IMR-90 (cell line): Measurements from ENCODE around the gene GINS3. TPM values are rescaled to one million over a fixed set of nuclear protein-coding genes. Genes with fewer than 3 reads are reported as not detected.

Source experiments
- ATAC-seq: fragments of 200-7000 bp; cut with Tn5 transposase; 2 replicates; pipeline ENCODE4 v1.9.1; 2020; ENCODE audit warnings: low read depth, mild to moderate bottlenecking, moderate library complexity
- BruUV-seq: library from RNA; stranded (reverse); fragments of 400-500 nt; replicated peaks from 2 replicates; lab custom pipeline; 2021; lab: Mats Ljungman, UMichigan
- CTCF ChIA-PET: fragments of 300-600 bp; formaldehyde crosslinking; extraction: SDS; loops from one replicate; lab custom pipeline; 2021; ENCODE audit warnings: antibody characterized with exemption; lab: Yijun Ruan, JAX
- POLR2A ChIA-PET: fragments of 300-600 bp; sonication (Branson Sonifier 250); formaldehyde crosslinking; loops from one replicate; lab custom pipeline; 2022; ENCODE audit warnings: antibody characterized with exemption; ENCODE audit not compliant: unreplicated experiment; lab: Charles Lee
- DNase-seq: peaks from one replicate; pipeline ENCODE4 v3.0.0; 2013
- H2AFZ ChIP-seq: replicated peaks from 2 replicates; pipeline ENCODE3; 2013; ENCODE audit warnings: low read length, mild to moderate bottlenecking; ENCODE audit not compliant: poor library complexity
- H2AK5ac ChIP-seq: 2 replicates; pipeline ENCODE4 v1.6.1; 2013; ENCODE audit warnings: low read depth, low read length, inconsistent platforms
- H2AK9ac ChIP-seq: replicated peaks from 2 replicates; pipeline ENCODE3; 2013; ENCODE audit warnings: mild to moderate bottlenecking, low read depth, low read length, moderate library complexity; ENCODE audit not compliant: poor library complexity
- H2BK120ac ChIP-seq: 2 replicates; pipeline ENCODE4 v1.6.1; 2013; ENCODE audit warnings: low read depth, low read length, inconsistent platforms
- H2BK15ac ChIP-seq: 3 replicates; pipeline ENCODE4 v1.6.1; 2013; ENCODE audit warnings: low read depth, low read length, inconsistent platforms
- H2BK20ac ChIP-seq: 2 replicates; pipeline ENCODE4 v1.6.1; 2013; ENCODE audit warnings: low read depth, mild to moderate bottlenecking, inconsistent platforms, low read length, moderate library complexity
- H2BK5ac ChIP-seq: 2 replicates; pipeline ENCODE4 v1.6.1; 2013; ENCODE audit warnings: mild to moderate bottlenecking, low read depth, low read length, inconsistent platforms; ENCODE audit not compliant: poor library complexity, severe bottlenecking
- H3K14ac ChIP-seq: replicated peaks from 2 replicates; pipeline ENCODE4 v1.6.1; 2013; ENCODE audit warnings: low read depth, low read length, inconsistent platforms
- H3K18ac ChIP-seq: 2 replicates; pipeline ENCODE4 v1.6.1; 2013; ENCODE audit warnings: low read depth, low read length, control low read depth
- H3K23ac ChIP-seq: 2 replicates; pipeline ENCODE4 v1.6.1; 2013; ENCODE audit warnings: low read depth, low read length, inconsistent platforms
- H3K27ac ChIP-seq: 2 replicates; pipeline ENCODE4 v1.5.1; 2013; ENCODE audit warnings: mild to moderate bottlenecking, control low read depth, low read length; ENCODE audit not compliant: insufficient read depth
- H3K27me3 ChIP-seq: 2 replicates; pipeline ENCODE4 v1.6.1; 2013; ENCODE audit warnings: low read length; ENCODE audit not compliant: control insufficient read depth, insufficient read depth
- H3K36me3 ChIP-seq: 2 replicates; pipeline ENCODE4 v1.6.1; 2013; ENCODE audit warnings: low read length, mixed read lengths; ENCODE audit not compliant: control insufficient read depth, insufficient read depth
- H3K4ac ChIP-seq: 2 replicates; pipeline ENCODE4 v1.6.1; 2013; ENCODE audit warnings: low read depth, low read length, inconsistent platforms
- H3K4me1 ChIP-seq: 2 replicates; pipeline ENCODE4 v1.6.1; 2013; ENCODE audit warnings: low read length, mixed read lengths; ENCODE audit not compliant: control insufficient read depth, insufficient read depth
- H3K4me2 ChIP-seq: 2 replicates; pipeline ENCODE4 v1.6.1; 2013; ENCODE audit warnings: low read depth, mild to moderate bottlenecking, control low read depth, low read length, moderate library complexity
- H3K4me3 ChIP-seq: 2 replicates; pipeline ENCODE4 v1.5.1; 2013; ENCODE audit warnings: low read depth, mild to moderate bottlenecking, control low read depth, low read length, moderate library complexity; ENCODE audit not compliant: insufficient read depth
- H3K56ac ChIP-seq: 2 replicates; pipeline ENCODE4 v1.6.1; 2013; ENCODE audit warnings: low read length, inconsistent platforms; ENCODE audit not compliant: insufficient read depth; ENCODE audit errors: extremely low read depth
- H3K79me1 ChIP-seq, 2 experiments: 2 replicates each; pipeline ENCODE4 v1.6.1; 2013; ENCODE audit warnings: low read length in 2 of 2, inconsistent platforms in 1 of 2, low read depth in 1 of 2
- H3K9ac ChIP-seq: 2 replicates; pipeline ENCODE4 v1.6.1; 2013; ENCODE audit warnings: low read depth, low read length, control low read depth
- H3K9me1 ChIP-seq: 2 replicates; pipeline ENCODE4 v1.6.1; 2013; ENCODE audit warnings: low read length, inconsistent platforms; ENCODE audit not compliant: insufficient read depth
- H3K9me3 ChIP-seq: 2 replicates; pipeline ENCODE4 v1.6.1; 2013; ENCODE audit warnings: low read length; ENCODE audit not compliant: control insufficient read depth, insufficient read depth
- H4K20me1 ChIP-seq: 2 replicates; pipeline ENCODE4 v1.6.1; 2013; ENCODE audit warnings: low read length, inconsistent platforms; ENCODE audit not compliant: insufficient read depth
- H4K5ac ChIP-seq: 2 replicates; pipeline ENCODE4 v1.6.1; 2013; ENCODE audit warnings: mild to moderate bottlenecking, low read depth, low read length, control low read depth
- H4K8ac ChIP-seq, 2 experiments: 2 replicates each; pipeline ENCODE4 v1.6.1; 2013; ENCODE audit warnings: low read depth in 2 of 2, low read length in 2 of 2, control low read depth in 1 of 2, inconsistent platforms in 1 of 2
- H4K91ac ChIP-seq: 2 replicates; pipeline ENCODE4 v1.6.1; 2013; ENCODE audit warnings: low read depth, low read length, inconsistent platforms; ENCODE audit not compliant: insufficient read depth
- BHLHE40 ChIP-seq: fragments of 150-350 bp; IDR thresholded peaks from 2 replicates; pipeline ENCODE4 v1.6.1; 2016; ENCODE audit warnings: mild to moderate bottlenecking, low read depth, low read length
- MAFK ChIP-seq: IDR thresholded peaks from 2 replicates; pipeline ENCODE4 v1.6.1; 2012; ENCODE audit warnings: low read depth, low read length, improper control_type of control experiment
- MAZ ChIP-seq: IDR thresholded peaks from 2 replicates; pipeline ENCODE4 v1.6.1; 2012; ENCODE audit warnings: low read depth, mild to moderate bottlenecking, low read length, improper control_type of control experiment, moderate library complexity, borderline replicate concordance
- NFE2L2 ChIP-seq: fragments of 150-350 bp; IDR thresholded peaks from 2 replicates; pipeline ENCODE4 v1.6.1; 2016; ENCODE audit warnings: low read depth, mild to moderate bottlenecking, low read length
- RAD21 ChIP-seq: IDR thresholded peaks from 2 replicates; pipeline ENCODE4 v1.6.1; 2012; ENCODE audit warnings: low read length, improper control_type of control experiment
- RCOR1 ChIP-seq: IDR thresholded peaks from 2 replicates; pipeline ENCODE4 v1.6.1; 2012; ENCODE audit warnings: mild to moderate bottlenecking, low read length, improper control_type of control experiment; ENCODE audit not compliant: insufficient replicate concordance
- SMC3 ChIP-seq: fragments of 150-350 bp; IDR thresholded peaks from 2 replicates; pipeline ENCODE4 v1.6.1; 2016; ENCODE audit warnings: low read depth, mild to moderate bottlenecking, antibody characterized with exemption, low read length, moderate library complexity
- dilution Hi-C: fragments of 300-500 bp; cut with HindIII; formaldehyde crosslinking; loops from one replicate; pipeline ENCODE4 v1.14.3; 2018; ENCODE audit warnings: low sequenced_read_pairs; ENCODE audit not compliant: unreplicated experiment
- in situ Hi-C: fragments of 300-500 bp; cut with MboI; formaldehyde crosslinking; loops from 3 replicates; pipeline ENCODE4 v1.14.3; 2019; ENCODE audit warnings: low sequenced_read_pairs, inconsistent platforms, mixed read lengths
- intact Hi-C: fragments of 100-400 bp; cut with micrococcal nuclease; formaldehyde crosslinking; loops from 2 replicates; pipeline ENCODE4 v1.10.0; 2022
- polyA plus RNA-seq, 3 experiments: library from polyadenylated mRNA; depleted of rRNA; stranded (reverse); fragments of >200 nt; gene quantifications; 2 replicates each; pipeline ENCODE4 v1.2.3, GENCODE V29; 2012; ENCODE audit warnings: low replicate concordance in 1 of 3
- total RNA-seq: library from RNA; depleted of rRNA; stranded (reverse); fragments of >200 nt; gene quantifications from 2 replicates; pipeline ENCODE4 v1.2.3, GENCODE V29; 2012
- TF ChIP-seq, protein P1 (sequence below): fragments of 150-350 bp; IDR thresholded peaks from 2 replicates; pipeline ENCODE4 v1.6.1; 2016; ENCODE audit warnings: low read depth, mild to moderate bottlenecking, low read length, moderate library complexity, borderline replicate concordance

Gene GINS3
- total and polyA plus RNA-seq, 2 of the 4 experiments (the other 2 are of a cell fraction), result 5.2 to 5.4 TPM

DNA sequence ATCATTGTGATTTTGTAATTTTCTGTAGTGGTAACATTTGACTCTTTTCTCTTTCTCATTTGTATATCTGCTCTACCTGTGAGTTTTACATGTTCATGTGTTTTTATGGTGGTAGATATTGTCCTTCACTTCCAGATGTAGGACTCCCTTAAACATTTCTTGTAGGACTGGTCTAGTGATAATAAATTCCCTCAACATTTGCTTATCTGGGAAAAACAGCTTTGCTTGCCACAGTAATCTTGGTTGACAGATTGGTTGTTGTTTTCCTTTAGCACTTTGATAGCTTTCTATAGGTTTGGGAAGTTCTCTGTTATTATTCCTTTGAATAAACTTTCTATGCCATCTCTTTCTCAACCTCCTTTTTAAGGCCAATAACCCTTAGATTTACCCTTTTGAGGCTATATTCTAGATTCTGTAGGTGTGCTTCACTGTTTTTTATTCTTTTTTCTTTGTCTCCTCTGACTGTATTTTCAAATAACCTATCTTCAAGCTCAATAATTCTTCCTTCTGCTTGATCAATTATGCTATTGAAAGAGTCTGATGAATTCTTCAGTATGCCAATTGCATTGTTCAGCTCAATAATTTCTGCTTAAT is 32.1 kb upstream of the GINS3 start:
- H4K91ac ChIP-seq, result no peak overlapping the region
- ChIA-PET CTCF (no interaction called here), POLR2A (no interaction called here)
- no peaks in the 10 kb centered on the region for H4K20me1 ChIP-seq
- H3K4ac ChIP-seq, result no peak overlapping the region
- no peaks in the 10 kb centered on the region for H3K9me1 ChIP-seq
- no peaks in the 10 kb centered on the region for H3K4me1 ChIP-seq
- H4K8ac ChIP-seq, result no peak overlapping the region
- no peak overlapping the region for H3K14ac ChIP-seq
- no peak overlapping the region for H2AK5ac ChIP-seq
- H2BK20ac ChIP-seq, result no peak overlapping the region
- BruUV-seq, result no TSS peak
- in situ Hi-C loops, result no loop called here
- no peaks in the 10 kb centered on the region for H3K9me3 ChIP-seq
- H3K18ac ChIP-seq, result no peak overlapping the region
- no peak overlapping the region for H3K56ac ChIP-seq
- no peak overlapping the region for H2BK15ac ChIP-seq
- dilution Hi-C loops, result no loop called here
- no peak overlapping the region for H2BK120ac ChIP-seq
- no peak overlapping the region for H2BK5ac ChIP-seq
- H2AK9ac ChIP-seq, result no peak overlapping the region
- no peak overlapping the region for H3K4me3 ChIP-seq
- no peaks in the 10 kb centered on the region for H3K27me3 ChIP-seq
- H3K79me1 ChIP-seq, result no peaks in the 10 kb centered on the region
- TF ChIP-seq SMC3 (no peak), BHLHE40 (no peak), MAZ (no peak), RCOR1 (no peak), RAD21 (no peak), NFE2L2 (no peak), MAFK (no peak)
- TF ChIP-seq, protein P1, sequence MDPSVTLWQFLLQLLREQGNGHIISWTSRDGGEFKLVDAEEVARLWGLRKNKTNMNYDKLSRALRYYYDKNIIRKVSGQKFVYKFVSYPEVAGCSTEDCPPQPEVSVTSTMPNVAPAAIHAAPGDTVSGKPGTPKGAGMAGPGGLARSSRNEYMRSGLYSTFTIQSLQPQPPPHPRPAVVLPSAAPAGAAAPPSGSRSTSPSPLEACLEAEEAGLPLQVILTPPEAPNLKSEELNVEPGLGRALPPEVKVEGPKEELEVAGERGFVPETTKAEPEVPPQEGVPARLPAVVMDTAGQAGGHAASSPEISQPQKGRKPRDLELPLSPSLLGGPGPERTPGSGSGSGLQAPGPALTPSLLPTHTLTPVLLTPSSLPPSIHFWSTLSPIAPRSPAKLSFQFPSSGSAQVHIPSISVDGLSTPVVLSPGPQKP, result no peak
- no peak overlapping the region for H3K23ac ChIP-seq
- H3K27ac ChIP-seq, result no peak overlapping the region
- intact Hi-C loops, result no loop called here
- no peak overlapping the region for H2AFZ ChIP-seq
- no peak overlapping the region for H4K5ac ChIP-seq
- no peak for ATAC-seq
- DNase-seq, result no peak
- H3K9ac ChIP-seq, result no peak overlapping the region
- H3K4me2 ChIP-seq, result no peak overlapping the region
- H3K36me3 ChIP-seq, result no peaks in the 10 kb centered on the region
